HepG2 (cell line): ENCODE results near the gene BLZF1. TPM values are rescaled to one million over a fixed set of nuclear protein-coding genes. Genes with fewer than 3 reads are reported as not detected.

Experiments
- CREB1 ChIP-seq, 2 experiments: fragments of 450-650 bp in 1 of 2; IDR thresholded peaks; 2 replicates each; pipeline ENCODE4 v1.6.1; 2016 to 2017; ENCODE audit warnings: control low read depth in 1 of 2, mild to moderate bottlenecking in 1 of 2, missing compliant biosample characterization in 1 of 2, missing genetic modification characterization in 1 of 2
- EHMT2 ChIP-seq: fragments of 200-600 bp; sonication (generic); IDR thresholded peaks from 2 replicates; pipeline ENCODE4 v1.7.0; 2017; ENCODE audit warnings: antibody characterized with exemption, low read depth, low read length, borderline replicate concordance
- HDAC1 ChIP-seq: sonication (generic); formaldehyde crosslinking; IDR thresholded peaks from 2 replicates; pipeline ENCODE4 v1.5.1; 2020; ENCODE audit warnings: mild to moderate bottlenecking, missing genetic modification reagents
- HOMEZ ChIP-seq: IDR thresholded peaks from 2 replicates; pipeline ENCODE4 v1.6.1; 2016; ENCODE audit warnings: low read depth
- HOXD1 ChIP-seq: sonication (generic); formaldehyde crosslinking; IDR thresholded peaks from 2 replicates; pipeline ENCODE4 v1.5.0; 2020; ENCODE audit warnings: missing genetic modification reagents
- JARID2 ChIP-seq: sonication (generic); formaldehyde crosslinking; IDR thresholded peaks from 2 replicates; pipeline ENCODE4 v1.8.1; 2023; ENCODE audit warnings: missing genetic modification reagents, inconsistent platforms; ENCODE audit not compliant: insufficient replicate concordance
- KLF11 ChIP-seq: IDR thresholded peaks from 2 replicates; pipeline ENCODE4 v1.6.1; 2016; ENCODE audit warnings: missing compliant biosample characterization
- MAX ChIP-seq: IDR thresholded peaks from 2 replicates; pipeline ENCODE4 v1.6.1; 2012; ENCODE audit warnings: inconsistent platforms
- MED8 ChIP-seq: sonication (generic); formaldehyde crosslinking; IDR thresholded peaks from 2 replicates; pipeline ENCODE4 v1.8.1; 2023; ENCODE audit warnings: mild to moderate bottlenecking, missing genetic modification reagents; ENCODE audit not compliant: insufficient replicate concordance
- MXI1 ChIP-seq: IDR thresholded peaks from 3 replicates; pipeline ENCODE4 v1.6.1; 2012; ENCODE audit warnings: low read depth, low read length, inconsistent platforms, borderline replicate concordance
- NFKB2 ChIP-seq: sonication (generic); formaldehyde crosslinking; IDR thresholded peaks from 2 replicates; pipeline ENCODE4 v1.4.0; 2020; ENCODE audit warnings: missing genetic modification reagents, borderline replicate concordance
- NONO ChIP-seq, 2 experiments: fragments of 450-650 bp in 1 of 2; sonication (generic) in 1 of 2; formaldehyde crosslinking in 1 of 2; IDR thresholded peaks in 1 of 2; conservative IDR thresholded peaks in 1 of 2; 2 replicates each; pipeline versions ENCODE4 v1.6.1 to v1.8.0; 2017 to 2022; ENCODE audit warnings: mild to moderate bottlenecking in 1 of 2, missing genetic modification reagents in 1 of 2, moderate library complexity in 1 of 2
- RBM22 ChIP-seq: fragments of 200-400 bp; formaldehyde crosslinking; optimal IDR thresholded peaks from 2 replicates; pipeline ENCODE3; 2017; ENCODE audit warnings: mild to moderate bottlenecking, low read length, moderate library complexity
- RFX1 ChIP-seq: fragments of 450-650 bp; IDR thresholded peaks from 2 replicates; pipeline ENCODE4 v1.6.1; 2017
- RFX3 ChIP-seq: IDR thresholded peaks from 2 replicates; pipeline ENCODE4 v1.6.1; 2016; ENCODE audit warnings: missing biosample characterization, missing genetic modification reagents
- SSRP1 ChIP-seq: IDR thresholded peaks from 2 replicates; pipeline ENCODE4 v1.6.1; 2016; ENCODE audit warnings: control low read depth
- THAP8 ChIP-seq: sonication (generic); formaldehyde crosslinking; IDR thresholded peaks from 2 replicates; pipeline ENCODE4 v1.5.1; 2020; ENCODE audit warnings: missing genetic modification reagents, mild to moderate bottlenecking, borderline replicate concordance
- ZBTB25 ChIP-seq: IDR thresholded peaks from 2 replicates; pipeline ENCODE4 v1.6.1; 2018; ENCODE audit warnings: missing genetic modification reagents
- ZNF468 ChIP-seq: sonication (generic); formaldehyde crosslinking; IDR thresholded peaks from 2 replicates; pipeline ENCODE4 v1.8.0; 2022; ENCODE audit warnings: mild to moderate bottlenecking, moderate library complexity, missing genetic modification reagents
- ZNF687 ChIP-seq: sonication (generic); formaldehyde crosslinking; IDR thresholded peaks from 2 replicates; pipeline ENCODE4 v1.5.1; 2020; ENCODE audit warnings: mild to moderate bottlenecking, missing genetic modification reagents, moderate library complexity
- ZSCAN29 ChIP-seq: sonication (generic); formaldehyde crosslinking; conservative IDR thresholded peaks from 2 replicates; pipeline ENCODE4 v1.4.0; 2020; ENCODE audit warnings: mild to moderate bottlenecking, missing genetic modification reagents
- ZZZ3 ChIP-seq: sonication (generic); formaldehyde crosslinking; IDR thresholded peaks from 2 replicates; pipeline ENCODE4 v1.4.0; 2020; ENCODE audit warnings: missing genetic modification reagents, mild to moderate bottlenecking, borderline replicate concordance
- polyA plus RNA-seq, 8 experiments: library from polyadenylated mRNA; depleted of rRNA in 3 of 8; stranded (reverse) in 7 of 8; unstranded in 1 of 8; fragments of >200 nt; fragmentation: Illumina TruSeq in 4 of 8; extraction: Trizol in 4 of 8; gene quantifications; 2 replicates each; pipeline versions ENCODE4 v1.2.1 to v1.2.3, GENCODE V29; 2011 to 2016; ENCODE audit warnings: low read depth in 4 of 8, missing spikeins in 1 of 8, mixed read lengths in 1 of 8; ENCODE audit not compliant: insufficient read depth in 1 of 8
- total RNA-seq, 5 experiments: library from RNA; depleted of rRNA; stranded (reverse); fragments of >200 nt; fragmentation: Illumina TruSeq; extraction: Trizol; gene quantifications; 2 replicates each; pipeline ENCODE4 v1.2.3, GENCODE V29; 2016; ENCODE audit warnings: low read depth in 1 of 5

Gene BLZF1
- total and polyA plus RNA-seq, 2 of the 13 experiments (the other 11 are each of a cell fraction or from before 2014, with no cell fraction given) = 4.5 to 13.7 TPM

- TF ChIP-seq CREB1 (IDR thresholded peaks at IDR 0.05) (peak; percentile 76), CREB1 (CRISPR knock-in tag; IDR thresholded peaks at IDR 0.05) (peak; percentile 85), ZNF687 (CRISPR knock-in tag) (peak; percentile 66), KLF11 (CRISPR knock-in tag) (no peak), JARID2 (no peak), RFX1 (peak; percentile 95), MED8 (CRISPR knock-in tag) (no peak), THAP8 (CRISPR knock-in tag) (no peak), HOXD1 (CRISPR knock-in tag) (no peak), MXI1 (peak; percentile 94; the same call in 2 of the 3 replicates), ZBTB25 (CRISPR knock-in tag) (peak; percentile 45; the same call in 1 of the 2 replicates), SSRP1 (CRISPR knock-in tag) (peak; percentile 33; the same call in 1 of the 2 replicates), MAX (peak; percentile 53; the same call in 1 of the 2 replicates), ZNF468 (CRISPR knock-in tag) (no peak), EHMT2 (peak; percentile 65; the same call in 1 of the 2 replicates), NFKB2 (CRISPR knock-in tag) (no peak), ZSCAN29 (CRISPR knock-in tag) (no peak), RBM22 (peak; percentile 91), NONO (IDR thresholded peaks at IDR 0.05) (no peak), NONO (CRISPR knock-in tag; conservative IDR thresholded peaks at IDR 0.05) (peak; percentile 50; the same call in 1 of the 2 replicates), HOMEZ (peak; percentile 33; the same call in 1 of the 2 replicates), HDAC1 (peak; percentile 78), RFX3 (CRISPR knock-in tag) (peak; percentile 91), ZZZ3 (CRISPR knock-in tag) (0 out of 2 replicates have a peak, but pooled peaks have one; percentile 52)
These were observed at the start of gene BLZF1, which contains the start of gene NME7 (continued) for GRCh38 chr1:169367686-169368405.
